SK-N-SH (cell line): ENCODE measurements around the gene MCTP2. TPM values are rescaled to one million over a fixed set of nuclear protein-coding genes. Genes with fewer than 3 reads are reported as not detected.

Experiments used
- CTCF ChIA-PET: fragments of 300-600, 350-600 bp; formaldehyde crosslinking; extraction: SDS; loops from one replicate; lab custom pipeline; 2021; lab: Yijun Ruan, JAX
- POLR2A ChIA-PET: fragments of 350-600 bp; sonication (Branson Sonifier 250); formaldehyde crosslinking; extraction: SDS; loops from one replicate; lab custom pipeline; 2020; ENCODE audit warnings: antibody characterized with exemption, inconsistent platforms; lab: Yijun Ruan, JAX
- DNase-seq: peaks from one replicate; pipeline ENCODE4 v3.0.0; 2012
- H2AFZ ChIP-seq: fragments of 200-600 bp; sonication (generic); 2 replicates; pipeline ENCODE4 v1.8.1; 2016; ENCODE audit warnings: antibody characterized with exemption, mild to moderate bottlenecking, low read depth
- H3F3A ChIP-seq: fragments of 200-600 bp; sonication (generic); replicated peaks from 2 replicates; pipeline ENCODE3; 2016; ENCODE audit warnings: antibody characterized with exemption, mild to moderate bottlenecking; ENCODE audit not compliant: insufficient read depth
- H3K27ac ChIP-seq, 2 experiments: fragments of 200-500 bp in 1 of 2; fragments of 200-600 bp in 1 of 2; sonication (Bioruptor generic) in 1 of 2; sonication (generic), shearing (Covaris generic) in 1 of 2; 2 replicates each; pipeline versions ENCODE4 v1.5.1 to v1.6.1; 2014 to 2016; ENCODE audit warnings: low read depth in 2 of 2, inconsistent platforms in 1 of 2, low read length in 1 of 2, mild to moderate bottlenecking in 1 of 2, mixed read lengths in 1 of 2
- H3K27me3 ChIP-seq: fragments of 200-600 bp; sonication (generic), shearing (Covaris generic); 2 replicates; pipeline ENCODE4 v1.6.1; 2016; ENCODE audit warnings: mixed run types; ENCODE audit not compliant: insufficient read depth
- H3K36me3 ChIP-seq, 2 experiments: fragments of 200-500 bp in 1 of 2; fragments of 200-600 bp in 1 of 2; sonication (Bioruptor generic) in 1 of 2; sonication (generic) in 1 of 2; replicated peaks in 1 of 2; 2 replicates each; pipeline versions ENCODE3 to v1.5.1; 2014 to 2016; ENCODE audit warnings: low read length in 1 of 2, mild to moderate bottlenecking in 1 of 2; ENCODE audit not compliant: insufficient read depth in 2 of 2, control insufficient read depth in 1 of 2
- H3K4me1 ChIP-seq, 2 experiments: fragments of 200-500 bp in 1 of 2; fragments of 200-600 bp in 1 of 2; sonication (Bioruptor generic) in 1 of 2; sonication (generic), shearing (Covaris generic) in 1 of 2; 2 replicates each; pipeline versions ENCODE4 v1.5.1 to v1.6.1; 2014 to 2016; ENCODE audit warnings: low read depth in 1 of 2, low read length in 1 of 2, mixed run types in 1 of 2; ENCODE audit not compliant: insufficient read depth in 2 of 2, control insufficient read depth in 1 of 2
- H3K4me2 ChIP-seq: fragments of 200-600 bp; sonication (generic), shearing (Covaris generic); 2 replicates; pipeline ENCODE4 v1.6.1; 2017; ENCODE audit warnings: mixed run types
- H3K4me3 ChIP-seq, 2 experiments: fragments of 200-500 bp in 1 of 2; fragments of 200-600 bp in 1 of 2; sonication (Bioruptor generic) in 1 of 2; sonication (generic), shearing (Covaris generic) in 1 of 2; 2 replicates each; pipeline versions ENCODE4 v1.5.1 to v1.8.1; 2014 to 2016; ENCODE audit warnings: low read depth in 2 of 2, inconsistent platforms in 1 of 2, low read length in 1 of 2, mild to moderate bottlenecking in 1 of 2, mixed read lengths in 1 of 2, moderate library complexity in 1 of 2
- H3K79me2 ChIP-seq: fragments of 200-600 bp; sonication (generic); 2 replicates; pipeline ENCODE4 v1.8.1; 2017; ENCODE audit warnings: mild to moderate bottlenecking; ENCODE audit not compliant: insufficient read depth
- H3K9ac ChIP-seq: fragments of 200-600 bp; sonication (generic); 2 replicates; pipeline ENCODE4 v1.6.1; 2017; ENCODE audit warnings: mixed run types
- H3K9me2 ChIP-seq: fragments of 200-600 bp; sonication (generic); 2 replicates; pipeline ENCODE4 v1.6.1; 2017; ENCODE audit warnings: mixed run types
- H3K9me3 ChIP-seq: fragments of 200-600 bp; sonication (generic); 2 replicates; pipeline ENCODE4 v1.6.1; 2017; ENCODE audit warnings: mixed run types, mild to moderate bottlenecking, moderate library complexity
- H4K20me1 ChIP-seq: fragments of 200-600 bp; sonication (generic); 2 replicates; pipeline ENCODE4 v1.6.1; 2017; ENCODE audit warnings: mild to moderate bottlenecking, mixed run types; ENCODE audit not compliant: insufficient read depth
- ELF1 ChIP-seq: IDR thresholded peaks from 2 replicates; pipeline ENCODE4 v1.4.0; 2012
- EP300 ChIP-seq, 2 experiments: IDR thresholded peaks; 2 replicates each; pipeline versions ENCODE4 v1.4.0 to v1.6.1; 2012; ENCODE audit warnings: borderline replicate concordance in 1 of 2, low read depth in 1 of 2, low read length in 1 of 2
- FOSL2 ChIP-seq: IDR thresholded peaks from 2 replicates; pipeline ENCODE4 v1.4.0; 2012; ENCODE audit warnings: low read depth, mild to moderate bottlenecking, moderate library complexity, borderline replicate concordance
- MXI1 ChIP-seq: IDR thresholded peaks from 2 replicates; pipeline ENCODE4 v1.6.1; 2012; ENCODE audit warnings: mild to moderate bottlenecking, low read depth, low read length, improper control_type of control experiment
- POLR2AphosphoS5 ChIP-seq: IDR thresholded peaks from 2 replicates; pipeline ENCODE4 v1.6.1; 2012; ENCODE audit warnings: low read depth, low read length
- RAD21 ChIP-seq: IDR thresholded peaks from 2 replicates; pipeline ENCODE4 v1.6.1; 2012; ENCODE audit warnings: mild to moderate bottlenecking, low read length
- RCOR1 ChIP-seq: fragments of 150-350 bp; IDR thresholded peaks from 2 replicates; pipeline ENCODE4 v1.6.1; 2017; ENCODE audit warnings: antibody characterized with exemption, low read length
- SIN3A ChIP-seq: IDR thresholded peaks from 2 replicates; pipeline ENCODE4 v1.6.1; 2012; ENCODE audit warnings: low read depth, mild to moderate bottlenecking, low read length, moderate library complexity, borderline replicate concordance
- TAF1 ChIP-seq: IDR thresholded peaks from 2 replicates; pipeline ENCODE4 v1.6.1; 2012; ENCODE audit warnings: low read depth, mild to moderate bottlenecking, low read length, moderate library complexity, borderline replicate concordance
- YY1 ChIP-seq: IDR thresholded peaks from 2 replicates; pipeline ENCODE4 v1.4.0; 2012; ENCODE audit warnings: low read depth, mild to moderate bottlenecking
- WGBS: methylation state at CpG from one replicate; pipeline ENCODE4 v1.1.6; 2017; ENCODE audit warnings: low lambda C conversion rate; 5-methylcytosine and 5-hydroxymethylcytosine counted together
- polyA plus RNA-seq, 3 experiments: library from polyadenylated mRNA; depleted of rRNA; stranded (reverse); fragments of >200 nt; gene quantifications; 2 replicates each; pipeline ENCODE4 v1.2.3, GENCODE V29; 2012
- TF ChIP-seq, protein P1 (sequence below): fragments of 150-350 bp; IDR thresholded peaks from 2 replicates; pipeline ENCODE4 v1.6.1; 2017; ENCODE audit warnings: antibody characterized with exemption, low read length, low read depth, borderline replicate concordance
- TF ChIP-seq, protein P2 (sequence below): IDR thresholded peaks from 2 replicates; pipeline ENCODE4; 2012
- TF ChIP-seq, protein P3 (sequence below): fragments of 150-350 bp; IDR thresholded peaks from 2 replicates; pipeline ENCODE4 v1.6.1; 2016; ENCODE audit warnings: mild to moderate bottlenecking, low read depth, low read length
- TF ChIP-seq, protein P4 (sequence below): IDR thresholded peaks from 2 replicates; pipeline ENCODE4 v1.4.0; 2012; ENCODE audit warnings: low read depth, borderline replicate concordance

The MCTP2 gene
- polyA plus RNA-seq, 1 of the 3 experiments (the other 2 are of a cell fraction): 0.26 TPM

DNA sequence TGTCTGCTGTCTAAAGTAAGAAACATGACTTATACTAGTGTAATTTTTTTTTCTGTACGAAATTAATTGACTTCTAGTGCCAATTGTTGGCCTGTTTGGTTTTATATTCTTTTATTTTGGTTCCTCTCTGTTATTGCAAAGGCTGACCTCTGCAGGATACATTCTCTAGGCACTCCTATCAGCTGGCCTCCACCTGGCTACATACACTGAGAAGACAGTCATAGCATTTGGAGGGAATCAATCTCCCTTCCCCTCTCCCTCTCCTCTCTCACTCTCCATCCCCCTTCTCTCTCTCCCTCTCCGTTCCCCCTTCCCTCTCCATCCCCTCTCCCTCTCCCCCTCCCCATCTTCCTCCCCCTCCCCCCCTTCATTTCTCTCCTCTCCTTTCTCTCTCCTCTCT is 116.7 kb downstream of the MCTP2 start (continued):
- TF ChIP-seq, protein P1, sequence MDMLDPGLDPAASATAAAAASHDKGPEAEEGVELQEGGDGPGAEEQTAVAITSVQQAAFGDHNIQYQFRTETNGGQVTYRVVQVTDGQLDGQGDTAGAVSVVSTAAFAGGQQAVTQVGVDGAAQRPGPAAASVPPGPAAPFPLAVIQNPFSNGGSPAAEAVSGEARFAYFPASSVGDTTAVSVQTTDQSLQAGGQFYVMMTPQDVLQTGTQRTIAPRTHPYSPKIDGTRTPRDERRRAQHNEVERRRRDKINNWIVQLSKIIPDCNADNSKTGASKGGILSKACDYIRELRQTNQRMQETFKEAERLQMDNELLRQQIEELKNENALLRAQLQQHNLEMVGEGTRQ: no peak
- TF ChIP-seq FOSL2: no peak
- TF ChIP-seq YY1: no peak
- no peak for TF ChIP-seq TAF1
- TF ChIP-seq POLR2AphosphoS5: no peak
- TF ChIP-seq, protein P2, sequence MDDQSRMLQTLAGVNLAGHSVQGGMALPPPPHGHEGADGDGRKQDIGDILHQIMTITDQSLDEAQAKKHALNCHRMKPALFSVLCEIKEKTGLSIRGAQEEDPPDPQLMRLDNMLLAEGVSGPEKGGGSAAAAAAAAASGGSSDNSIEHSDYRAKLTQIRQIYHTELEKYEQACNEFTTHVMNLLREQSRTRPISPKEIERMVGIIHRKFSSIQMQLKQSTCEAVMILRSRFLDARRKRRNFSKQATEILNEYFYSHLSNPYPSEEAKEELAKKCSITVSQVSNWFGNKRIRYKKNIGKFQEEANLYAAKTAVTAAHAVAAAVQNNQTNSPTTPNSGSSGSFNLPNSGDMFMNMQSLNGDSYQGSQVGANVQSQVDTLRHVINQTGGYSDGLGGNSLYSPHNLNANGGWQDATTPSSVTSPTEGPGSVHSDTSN: no peak
- TF ChIP-seq, protein P3, sequence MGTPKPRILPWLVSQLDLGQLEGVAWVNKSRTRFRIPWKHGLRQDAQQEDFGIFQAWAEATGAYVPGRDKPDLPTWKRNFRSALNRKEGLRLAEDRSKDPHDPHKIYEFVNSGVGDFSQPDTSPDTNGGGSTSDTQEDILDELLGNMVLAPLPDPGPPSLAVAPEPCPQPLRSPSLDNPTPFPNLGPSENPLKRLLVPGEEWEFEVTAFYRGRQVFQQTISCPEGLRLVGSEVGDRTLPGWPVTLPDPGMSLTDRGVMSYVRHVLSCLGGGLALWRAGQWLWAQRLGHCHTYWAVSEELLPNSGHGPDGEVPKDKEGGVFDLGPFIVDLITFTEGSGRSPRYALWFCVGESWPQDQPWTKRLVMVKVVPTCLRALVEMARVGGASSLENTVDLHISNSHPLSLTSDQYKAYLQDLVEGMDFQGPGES: no peak

DNA sequence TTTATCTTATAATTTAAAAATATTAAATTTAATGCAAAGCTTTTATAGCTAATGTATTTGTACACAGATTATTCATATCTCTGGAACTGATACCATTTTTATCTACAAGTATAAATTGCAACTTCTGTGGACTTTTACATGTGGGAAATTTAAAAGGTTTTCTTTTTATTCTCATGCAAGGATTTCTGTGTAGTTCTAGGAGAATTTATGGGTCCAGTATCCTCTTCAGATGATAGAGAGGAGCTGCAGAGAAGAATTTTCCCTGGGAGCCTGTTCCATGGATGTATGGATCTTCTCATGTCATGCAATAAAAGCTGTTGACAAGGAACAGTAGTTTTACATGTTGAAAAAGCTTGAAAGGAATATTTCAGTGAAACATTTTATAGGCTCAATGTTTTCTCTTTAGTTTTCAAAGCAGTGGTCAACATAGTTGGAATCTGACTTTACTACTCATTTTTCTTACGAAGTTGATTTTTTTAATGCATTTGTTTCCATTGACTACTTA is 119.7 kb downstream of the MCTP2 start:
- CTCF ChIA-PET: interaction anchor here (1.4 to 2.2 kb wide), 4 partner anchors 9 to 187 kb away, joined by 3 to 10 read pairs (median 6); no protein-coding TSS in a partner anchor
- Histone ChIP-seq H3F3A (no peaks in the 10 kb centered on the region), H3K4me2 (no peak overlapping the region), H3K27ac (no peak overlapping the region), H4K20me1 (no peaks in the 10 kb centered on the region), H3K9ac (no peak overlapping the region), H3K4me1 (no peaks in the 10 kb centered on the region), H2AFZ (no peak overlapping the region), H3K4me3 (no peak overlapping the region), H3K9me3 (no peaks in the 10 kb centered on the region), H3K36me3 (no peaks in the 10 kb centered on the region), H3K9me2 (no peaks in the 10 kb centered on the region), H3K79me2 (no peaks in the 10 kb centered on the region), H3K27me3 (no peaks in the 10 kb centered on the region)
- no peak for DNase-seq
- POLR2A ChIA-PET: no interaction called here
- 47% methylated on average over 1 of the region's 1 CpG for whole genome bisulfite sequencing
- TF ChIP-seq RCOR1 (no peak), EP300 (IDR thresholded peaks at IDR 0.05; ENCODE audit: borderline replicate concordance in 1 of 2, low read depth in 1 of 2, low read length in 1 of 2) (no peak), ELF1 (no peak), MXI1 (no peak), RAD21 (no peak), SIN3A (no peak)
- TF ChIP-seq, protein P4, sequence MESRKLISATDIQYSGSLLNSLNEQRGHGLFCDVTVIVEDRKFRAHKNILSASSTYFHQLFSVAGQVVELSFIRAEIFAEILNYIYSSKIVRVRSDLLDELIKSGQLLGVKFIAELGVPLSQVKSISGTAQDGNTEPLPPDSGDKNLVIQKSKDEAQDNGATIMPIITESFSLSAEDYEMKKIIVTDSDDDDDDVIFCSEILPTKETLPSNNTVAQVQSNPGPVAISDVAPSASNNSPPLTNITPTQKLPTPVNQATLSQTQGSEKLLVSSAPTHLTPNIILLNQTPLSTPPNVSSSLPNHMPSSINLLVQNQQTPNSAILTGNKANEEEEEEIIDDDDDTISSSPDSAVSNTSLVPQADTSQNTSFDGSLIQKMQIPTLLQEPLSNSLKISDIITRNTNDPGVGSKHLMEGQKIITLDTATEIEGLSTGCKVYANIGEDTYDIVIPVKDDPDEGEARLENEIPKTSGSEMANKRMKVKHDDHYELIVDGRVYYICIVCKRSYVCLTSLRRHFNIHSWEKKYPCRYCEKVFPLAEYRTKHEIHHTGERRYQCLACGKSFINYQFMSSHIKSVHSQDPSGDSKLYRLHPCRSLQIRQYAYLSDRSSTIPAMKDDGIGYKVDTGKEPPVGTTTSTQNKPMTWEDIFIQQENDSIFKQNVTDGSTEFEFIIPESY: no peak
